Upper lobe of left lung (tissue), 4 donors: ENCODE results near the gene RUNX2.

Experiments
- EP300 ChIP-seq, 4 donors: sonication (generic); formaldehyde crosslinking; IDR thresholded peaks; one replicate each; pipeline ENCODE4 v1.5.1; 2017; ENCODE audit warnings: antibody characterized with exemption in 4 of 4, control low read depth in 2 of 4
- POLR2A ChIP-seq, 4 donors: fragments of 450-650 bp; IDR thresholded peaks; one replicate each; pipeline ENCODE4 v1.5.1; 2016 to 2017; ENCODE audit warnings: antibody characterized with exemption in 4 of 4, mild to moderate bottlenecking in 2 of 4
- POLR2AphosphoS5 ChIP-seq, 2 donors: sonication (generic); formaldehyde crosslinking; IDR thresholded peaks; one replicate each; pipeline ENCODE4 v1.5.1; 2017; ENCODE audit warnings: antibody characterized with exemption in 2 of 2
- TF ChIP-seq, protein P1 (sequence below), 6 experiments: fragments of 450-650 bp in 4 of 6; fragments of 200-600 bp in 2 of 6; sonication (generic) in 2 of 6; IDR thresholded peaks; one replicate each; pipeline ENCODE4 v1.5.1; 2016 to 2019; ENCODE audit warnings: antibody characterized with exemption in 6 of 6

- TF ChIP-seq, protein P1, sequence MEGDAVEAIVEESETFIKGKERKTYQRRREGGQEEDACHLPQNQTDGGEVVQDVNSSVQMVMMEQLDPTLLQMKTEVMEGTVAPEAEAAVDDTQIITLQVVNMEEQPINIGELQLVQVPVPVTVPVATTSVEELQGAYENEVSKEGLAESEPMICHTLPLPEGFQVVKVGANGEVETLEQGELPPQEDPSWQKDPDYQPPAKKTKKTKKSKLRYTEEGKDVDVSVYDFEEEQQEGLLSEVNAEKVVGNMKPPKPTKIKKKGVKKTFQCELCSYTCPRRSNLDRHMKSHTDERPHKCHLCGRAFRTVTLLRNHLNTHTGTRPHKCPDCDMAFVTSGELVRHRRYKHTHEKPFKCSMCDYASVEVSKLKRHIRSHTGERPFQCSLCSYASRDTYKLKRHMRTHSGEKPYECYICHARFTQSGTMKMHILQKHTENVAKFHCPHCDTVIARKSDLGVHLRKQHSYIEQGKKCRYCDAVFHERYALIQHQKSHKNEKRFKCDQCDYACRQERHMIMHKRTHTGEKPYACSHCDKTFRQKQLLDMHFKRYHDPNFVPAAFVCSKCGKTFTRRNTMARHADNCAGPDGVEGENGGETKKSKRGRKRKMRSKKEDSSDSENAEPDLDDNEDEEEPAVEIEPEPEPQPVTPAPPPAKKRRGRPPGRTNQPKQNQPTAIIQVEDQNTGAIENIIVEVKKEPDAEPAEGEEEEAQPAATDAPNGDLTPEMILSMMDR (IDR thresholded peaks at IDR 0.05), result no peak
- TF ChIP-seq EP300 (IDR thresholded peaks at IDR 0.05), result no peak
- no peak for TF ChIP-seq POLR2AphosphoS5 (IDR thresholded peaks at IDR 0.05)
- no peak for TF ChIP-seq POLR2A (IDR thresholded peaks at IDR 0.05)
These were observed 288.1 kb downstream of the RUNX2 start for GRCh38 chr6:45616209-45616608.
